Tibial artery (tissue), 4 donors: ENCODE measurements around the gene SLC16A9.
"Not testable (repeated sequence)": the region's sequence is repeated elsewhere in the genome, so short reads cannot be mapped to it uniquely, and the experiment has no call there.

Experiments used
- DNase-seq, 2 donors: peaks; one replicate each; pipeline ENCODE4 v3.0.0-alpha.2; 2019
- H3K27ac ChIP-seq, 2 donors: fragments of 200-600 bp; sonication (generic) in 1 of 2; 1 replicate in 1 of 2; 2 replicates in 1 of 2; pipeline ENCODE4 v1.5.1; 2018 to 2019; ENCODE audit warnings: mild to moderate bottlenecking in 1 of 2
- H3K27me3 ChIP-seq, 2 donors: fragments of 200-600 bp; sonication (generic) in 1 of 2; one replicate each; pipeline versions ENCODE4 v1.5.1 to v1.6.0; 2016 to 2019
- H3K36me3 ChIP-seq, 3 donors: fragments of 200-600 bp; sonication (generic) in 2 of 3; one replicate each; pipeline ENCODE4 v1.5.1; 2016 to 2019; ENCODE audit warnings: mild to moderate bottlenecking in 2 of 3
- H3K4me1 ChIP-seq, 4 donors: fragments of 200-600 bp; sonication (generic) in 2 of 4; 1 replicate in 3 of 4; 2 replicates in 1 of 4; pipeline ENCODE4 v1.5.1; 2016 to 2019
- H3K4me3 ChIP-seq, 2 donors: fragments of 200-600 bp; sonication (generic) in 1 of 2; 1 replicate in 1 of 2; 2 replicates in 1 of 2; pipeline ENCODE4 v1.5.1; 2018 to 2019; ENCODE audit warnings: mild to moderate bottlenecking in 2 of 2
- H3K9me3 ChIP-seq, 3 donors: fragments of 200-600 bp; sonication (generic) in 1 of 3; one replicate each; pipeline ENCODE4 v1.5.1; 2016 to 2019
- CTCF ChIP-seq, 2 experiments: fragments of 200-600 bp in 1 of 2; fragments of 450-650 bp in 1 of 2; IDR thresholded peaks; one replicate each; pipeline ENCODE4 v1.5.1; 2017 to 2019; ENCODE audit warnings: antibody characterized with exemption in 2 of 2, mild to moderate bottlenecking in 1 of 2, moderate library complexity in 1 of 2
- intact Hi-C: fragments of 100-400 bp; cut with DNase I; formaldehyde crosslinking; loops from one replicate; pipeline ENCODE4 v1.15.0; 2023; ENCODE audit warnings: low total_unique reads

SLC16A9 gene

GRCh38 chr10:59750155-59750945 lies 40.7 kb upstream of the SLC16A9 start:
- Histone ChIP-seq H3K9me3 (no peaks in the 10 kb centered on the region), H3K27me3 (no peaks in the 10 kb centered on the region), H3K4me3 (no peak overlapping the region), H3K27ac (no peak overlapping the region), H3K4me1 (no peaks in the 10 kb centered on the region), H3K36me3 (no peaks in the 10 kb centered on the region)
- intact Hi-C loops = no loop called here
- no peak for DNase-seq
- TF ChIP-seq CTCF (IDR thresholded peaks at IDR 0.05) = no peak

GRCh38 chr10:59748834-59749233 lies 39.2 kb upstream of the SLC16A9 start:
- Histone ChIP-seq H3K9me3 (no peaks in the 10 kb centered on the region), H3K27ac (no peak overlapping the region), H3K4me3 (no peak overlapping the region), H3K27me3 (no peaks in the 10 kb centered on the region), H3K4me1 (no peaks in the 10 kb centered on the region), H3K36me3 (no peaks in the 10 kb centered on the region)
- DNase-seq = no peak
- intact Hi-C loops = no loop called here
- no peak for TF ChIP-seq CTCF (IDR thresholded peaks at IDR 0.05)

- no peaks in the 10 kb centered on the region for H3K27me3 ChIP-seq
These were observed 35.6 kb upstream of the SLC16A9 start for GRCh38 chr10:59745163-59745650.

GRCh38 chr10:59744762-59745161 lies 35.1 kb upstream of the SLC16A9 start:
- intact Hi-C loops, H3K4me3 ChIP-seq, H3K9me3 ChIP-seq, H3K36me3 ChIP-seq, DNase-seq, H3K27ac ChIP-seq, H3K27me3 ChIP-seq, H3K4me1 ChIP-seq: not testable (repeated sequence)

More at GRCh38 chr10:59745163-59745650, 35.6 kb upstream of the SLC16A9 start:
- TF ChIP-seq CTCF (IDR thresholded peaks at IDR 0.05) = no peak
- H3K9me3 ChIP-seq = no peaks in the 10 kb centered on the region
- no peak overlapping the region for H3K27ac ChIP-seq
- no peak overlapping the region for H3K4me3 ChIP-seq
- intact Hi-C loops = no loop called here
- no peaks in the 10 kb centered on the region for H3K36me3 ChIP-seq
- no peaks in the 10 kb centered on the region for H3K4me1 ChIP-seq
- no peak for DNase-seq

GRCh38 chr10:59744156-59744555 lies 34.5 kb upstream of the SLC16A9 start:
- H3K9me3 ChIP-seq, H3K27me3 ChIP-seq, H3K4me3 ChIP-seq, DNase-seq, H3K36me3 ChIP-seq, H3K4me1 ChIP-seq, intact Hi-C loops, H3K27ac ChIP-seq: not testable (repeated sequence)

GRCh38 chr10:59741583-59741982 lies 31.9 kb upstream of the SLC16A9 start:
- Histone ChIP-seq H3K9me3 (no peaks in the 10 kb centered on the region), H3K27ac (no peak overlapping the region), H3K4me1 (no peaks in the 10 kb centered on the region), H3K4me3 (no peak overlapping the region), H3K36me3 (no peaks in the 10 kb centered on the region), H3K27me3 (no peaks in the 10 kb centered on the region)
- no peak for TF ChIP-seq CTCF (IDR thresholded peaks at IDR 0.05)
- intact Hi-C loops = no loop called here
- DNase-seq = no peak
